GM21723 (cell line): ENCODE measurements around the gene ZBTB42.

Experiments used
- ATAC-seq: cut with Tn5 transposase; IDR thresholded peaks from one replicate; pipeline ENCODE4 v1.9.1; 2021; ENCODE audit warnings: mild to moderate bottlenecking, moderate library complexity; ENCODE audit not compliant: unreplicated experiment

Gene ZBTB42

GRCh38 chr14:104800771-104801519 is at the start of gene ZBTB42:
Gene ZBTB42, plus strand, starts transcription at chr14:104801101. Its CDS starts 97 bp downstream, at chr14:104801198.
- peak; percentile 38 for ATAC-seq

- ATAC-seq: no peak
Observed at GRCh38 chr14:104751539-104752422, 49.1 kb upstream of the ZBTB42 start.

GRCh38 chr14:104752423-104752734 is 48.5 kb upstream of the ZBTB42 start:
- ATAC-seq: peak; percentile 80

GRCh38 chr14:104752735-104753527 is 48.0 kb upstream of the ZBTB42 start, which contains the start of gene SIVA1:
Gene SIVA1, plus strand, starts transcription at chr14:104753147. Its CDS starts 55 bp downstream, at chr14:104753202.
- ATAC-seq: peak; percentile 92

GRCh38 chr14:104753528-104754212 is 47.2 kb upstream of the ZBTB42 start:
- no peak for ATAC-seq

- ATAC-seq: no peak
Observed at GRCh38 chr14:104754213-104754851, 46.6 kb upstream of the ZBTB42 start.

GRCh38 chr14:104755621-104756020 is 45.3 kb upstream of the ZBTB42 start:
- ATAC-seq: no peak

- no peak for ATAC-seq
Observed at GRCh38 chr14:104756477-104757237, 44.2 kb upstream of the ZBTB42 start.

- ATAC-seq: no peak
Observed at GRCh38 chr14:104757238-104757585, 43.7 kb upstream of the ZBTB42 start.

- no peak for ATAC-seq
Observed at GRCh38 chr14:104757681-104758392, 43.1 kb upstream of the ZBTB42 start.

GRCh38 chr14:104758981-104759969 is 41.6 kb upstream of the ZBTB42 start:
- ATAC-seq: no peak

- no peak for ATAC-seq
Observed at GRCh38 chr14:104765517-104765916, 35.4 kb upstream of the ZBTB42 start.

- ATAC-seq: no peak
Observed at GRCh38 chr14:104766256-104766862, 34.5 kb upstream of the ZBTB42 start.

- no peak for ATAC-seq
Observed at GRCh38 chr14:104766863-104767633, 33.9 kb upstream of the ZBTB42 start.

- ATAC-seq: no peak
Observed at GRCh38 chr14:104767634-104767918, 33.3 kb upstream of the ZBTB42 start.

- peak; percentile 86 for ATAC-seq
Observed at GRCh38 chr14:104768437-104769323, 32.2 kb upstream of the ZBTB42 start.
